Activated CD4-positive, alpha-beta T cell treated with anti-CD3 and anti-CD28 coated beads, Interleukin-2, amount 50 U/mL, for 16 hours (primary cell): ENCODE results near the gene KRT8.
"Not testable (repeated sequence)": the region's sequence is repeated elsewhere in the genome, so short reads cannot be mapped to it uniquely, and the experiment has no call there.

Experiments used
- DNase-seq: peaks from one replicate; pipeline ENCODE4 v3.0.0-alpha.2; 2020

KRT8 gene

GRCh38 chr12:52901715-52902541, 2.9 kb downstream of the KRT8 start:
- DNase-seq: no peak

- no peak for DNase-seq
Observed at GRCh38 chr12:52900896-52901714, 3.8 kb downstream of the KRT8 start.

DNA sequence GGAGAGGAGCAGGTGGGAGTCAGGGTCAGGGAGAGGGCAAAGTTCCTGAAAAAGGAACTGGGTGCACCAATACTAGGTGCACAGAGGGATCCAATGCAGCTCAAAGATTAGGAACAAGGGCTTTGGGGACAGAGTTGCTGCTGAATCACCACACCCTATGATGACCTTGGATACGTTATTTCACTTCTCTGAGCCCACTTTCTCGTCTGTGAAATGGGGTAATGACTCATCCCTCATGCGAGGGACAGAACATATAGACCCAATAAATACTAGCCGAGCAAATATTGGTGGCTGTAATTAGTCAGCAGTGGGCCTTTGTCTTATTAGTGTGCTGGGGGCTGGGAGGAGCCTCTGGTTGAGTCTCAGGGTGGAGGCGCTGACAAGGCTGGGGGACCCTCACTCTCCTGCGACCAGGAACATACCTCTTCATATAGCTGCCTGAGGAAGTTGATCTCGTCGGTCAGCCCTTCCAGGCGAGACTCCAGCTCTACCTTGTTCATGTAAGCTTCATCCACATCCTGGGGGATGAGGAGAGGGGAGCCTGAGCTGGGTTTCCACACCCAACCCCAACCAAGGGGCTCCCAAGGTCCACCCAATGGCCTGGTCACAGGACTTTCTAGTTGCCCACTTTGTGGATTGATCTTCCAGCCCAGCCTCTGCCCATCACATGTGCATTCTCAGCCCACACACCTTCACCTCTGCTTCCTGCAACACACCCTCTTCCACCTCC, 4.5 kb downstream of the KRT8 start:
- no peak for DNase-seq

- DNase-seq: no peak
Observed at GRCh38 chr12:52899338-52900035, 5.4 kb downstream of the KRT8 start.

GRCh38 chr12:52896190-52897100, 8.4 kb downstream of the KRT8 start:
- DNase-seq: no peak

DNA sequence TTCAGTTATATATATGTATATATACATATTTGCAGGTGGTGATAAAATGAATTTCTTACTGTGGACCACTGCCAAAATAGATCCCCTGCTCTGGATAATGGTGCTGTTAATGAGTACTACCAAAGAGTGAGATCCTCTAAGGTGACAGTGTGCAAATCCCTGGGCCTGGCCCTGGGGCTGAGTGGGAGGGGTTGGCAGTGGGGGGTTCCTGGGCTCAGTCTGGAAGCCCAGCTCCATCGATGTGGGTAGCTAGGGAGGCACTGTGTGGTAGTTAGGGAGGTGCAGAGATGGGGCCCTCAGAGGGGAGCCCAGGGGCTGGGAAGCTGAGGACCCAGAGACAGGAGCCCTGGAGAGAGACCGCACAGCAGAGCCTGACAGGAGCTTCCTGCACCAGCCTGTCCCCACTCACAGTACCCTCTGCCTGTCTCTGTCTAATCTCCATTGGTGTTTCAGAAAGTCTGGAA, 9.1 kb downstream of the KRT8 start:
- no peak for DNase-seq

- DNase-seq: no peak
Observed at GRCh38 chr12:52892974-52893373, 11.9 kb downstream of the KRT8 start.

DNA sequence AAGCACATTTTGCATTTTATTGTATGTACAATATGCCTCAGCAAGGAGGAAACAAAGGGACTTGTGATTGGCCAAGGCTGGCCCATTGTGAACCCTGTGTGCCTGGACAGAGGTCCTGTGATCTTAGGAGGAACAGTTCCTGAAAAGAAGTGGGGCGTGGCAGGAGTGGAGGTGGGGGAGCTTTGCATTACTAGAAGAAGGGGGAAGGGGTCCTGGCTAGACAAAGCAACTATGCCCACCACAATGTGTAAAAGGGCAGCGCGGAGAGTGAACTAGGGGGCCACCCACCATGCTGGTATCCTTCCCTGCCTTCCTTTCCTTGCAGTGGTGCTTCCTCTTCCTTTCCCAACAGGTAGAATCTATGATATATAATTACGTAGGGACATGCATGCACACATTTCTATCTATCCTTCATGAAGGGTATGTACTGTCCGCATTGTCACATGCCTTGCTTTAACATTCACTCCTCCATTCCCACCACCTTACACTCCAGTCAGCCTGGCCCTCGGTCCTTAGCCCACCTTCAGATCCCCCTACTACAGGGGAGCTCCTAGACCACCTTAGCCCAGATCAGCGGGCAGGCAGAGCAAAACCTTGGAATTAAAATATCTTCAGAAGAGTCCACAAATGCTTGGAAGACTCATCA, 12.5 kb downstream of the KRT8 start:
- DNase-seq: no peak

DNA sequence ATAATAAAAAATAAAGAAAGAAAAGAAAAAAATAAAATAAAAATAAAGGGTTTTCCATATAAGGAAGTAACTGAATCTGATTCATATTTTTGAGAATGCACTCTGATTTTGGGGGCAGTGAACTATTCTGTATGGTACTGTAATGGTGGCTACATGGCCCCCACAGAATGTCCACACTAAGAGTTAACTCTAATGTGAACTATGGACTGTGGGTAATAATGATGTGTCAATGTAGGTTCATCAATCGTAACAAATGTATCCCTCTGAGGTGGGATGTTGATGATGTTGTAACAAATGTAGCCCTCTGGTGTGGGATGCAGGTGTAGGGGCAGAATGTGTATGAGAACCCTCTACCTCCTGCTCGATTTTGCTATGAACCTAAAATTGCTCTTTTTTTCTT, 13.8 kb downstream of the KRT8 start:
- no peak for DNase-seq

- no peak for DNase-seq
Observed at GRCh38 chr12:52890417-52890816, 14.5 kb downstream of the KRT8 start.

GRCh38 chr12:52884526-52885293, 20.2 kb downstream of the KRT8 start:
- DNase-seq: peak; percentile 75

- DNase-seq: not testable (repeated sequence)
Observed at GRCh38 chr12:52880499-52880898, 24.4 kb downstream of the KRT8 start.

DNA sequence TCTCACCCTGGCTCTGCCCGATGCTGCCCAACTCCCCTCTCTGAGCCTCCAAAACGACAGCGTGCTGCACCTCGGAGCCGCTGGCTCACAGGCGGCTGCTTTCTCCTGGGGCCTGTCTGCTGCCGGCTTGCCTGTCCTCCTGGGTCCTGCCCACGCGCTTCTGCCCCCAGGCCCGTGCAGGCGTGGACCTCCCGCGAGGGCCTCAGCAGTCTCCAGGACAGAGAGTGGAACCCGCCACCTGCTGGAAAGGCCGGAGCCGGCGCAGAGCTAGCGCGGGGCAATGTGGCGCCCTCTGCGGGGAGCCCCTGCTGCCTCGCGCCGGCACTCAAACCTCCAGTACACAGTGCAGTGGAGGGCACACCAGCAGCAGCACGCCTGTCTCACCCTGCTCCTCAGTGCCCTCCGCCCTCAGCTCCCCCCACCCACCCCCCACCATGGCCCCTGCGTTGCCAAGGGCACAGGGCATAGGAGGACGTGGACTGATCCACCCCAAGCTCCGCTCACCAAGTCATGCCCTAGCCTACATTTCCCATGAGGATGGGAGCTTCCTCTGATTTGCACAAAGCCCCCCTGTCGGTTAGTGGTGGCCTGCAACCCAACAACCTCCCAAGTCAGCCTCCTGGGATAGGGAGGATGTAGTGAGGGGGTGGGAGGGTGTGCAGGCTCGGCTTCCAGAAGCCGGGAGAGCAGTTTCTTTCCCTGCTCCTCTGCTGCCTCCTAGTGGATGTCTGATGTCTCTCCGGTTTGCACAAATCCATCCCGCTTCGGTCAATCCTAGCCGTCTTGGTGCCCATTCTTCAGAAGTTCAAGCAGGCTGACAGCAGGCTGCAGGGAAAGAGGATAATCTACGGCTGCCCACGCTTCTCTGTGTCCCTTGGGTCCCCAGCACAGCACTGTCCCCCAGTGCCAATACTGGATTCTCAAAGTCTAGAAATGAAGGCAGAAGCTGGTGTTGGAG, 25.2 kb downstream of the KRT8 start:
- DNase-seq: peak; percentile 70

GRCh38 chr12:52878507-52879393, 26.1 kb downstream of the KRT8 start:
- DNase-seq: no peak

DNA sequence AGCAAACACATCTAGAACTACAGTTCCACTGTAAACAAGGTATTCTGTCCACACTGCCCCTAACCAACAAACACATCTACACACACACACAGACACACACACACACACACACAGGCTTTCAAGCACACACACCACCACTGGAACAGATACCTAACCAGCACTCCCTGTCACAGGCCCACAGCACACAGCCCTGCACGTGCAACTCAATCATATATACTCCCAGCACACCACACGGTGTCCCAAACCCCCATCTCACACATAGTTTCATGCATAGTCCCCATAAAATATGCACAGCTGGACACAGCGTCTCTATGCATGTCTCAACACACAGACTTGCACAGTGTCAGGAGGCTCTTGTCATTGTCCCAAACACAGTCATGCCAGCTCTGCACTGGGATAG, 27.6 kb downstream of the KRT8 start:
- DNase-seq: no peak

DNA sequence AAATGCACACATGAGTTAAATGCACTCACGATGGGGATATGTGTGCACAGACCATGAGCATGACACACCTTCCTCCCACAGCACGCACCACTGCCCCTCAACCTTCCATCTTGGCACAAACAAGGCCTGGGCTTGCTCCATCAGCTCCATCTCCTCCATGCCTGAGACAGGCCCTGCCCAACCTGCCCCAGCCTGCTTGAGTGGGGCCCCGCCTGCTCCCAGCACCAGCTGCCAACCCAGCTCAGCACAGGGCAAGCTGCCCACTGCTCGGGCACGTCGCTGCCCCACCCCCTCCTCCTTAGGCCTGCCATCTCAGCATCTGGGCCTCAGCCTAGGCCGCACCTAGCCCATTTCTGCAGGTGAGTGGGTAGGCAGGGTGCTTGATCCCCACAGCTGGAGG, 28.5 kb downstream of the KRT8 start:
- DNase-seq: no peak

DNA sequence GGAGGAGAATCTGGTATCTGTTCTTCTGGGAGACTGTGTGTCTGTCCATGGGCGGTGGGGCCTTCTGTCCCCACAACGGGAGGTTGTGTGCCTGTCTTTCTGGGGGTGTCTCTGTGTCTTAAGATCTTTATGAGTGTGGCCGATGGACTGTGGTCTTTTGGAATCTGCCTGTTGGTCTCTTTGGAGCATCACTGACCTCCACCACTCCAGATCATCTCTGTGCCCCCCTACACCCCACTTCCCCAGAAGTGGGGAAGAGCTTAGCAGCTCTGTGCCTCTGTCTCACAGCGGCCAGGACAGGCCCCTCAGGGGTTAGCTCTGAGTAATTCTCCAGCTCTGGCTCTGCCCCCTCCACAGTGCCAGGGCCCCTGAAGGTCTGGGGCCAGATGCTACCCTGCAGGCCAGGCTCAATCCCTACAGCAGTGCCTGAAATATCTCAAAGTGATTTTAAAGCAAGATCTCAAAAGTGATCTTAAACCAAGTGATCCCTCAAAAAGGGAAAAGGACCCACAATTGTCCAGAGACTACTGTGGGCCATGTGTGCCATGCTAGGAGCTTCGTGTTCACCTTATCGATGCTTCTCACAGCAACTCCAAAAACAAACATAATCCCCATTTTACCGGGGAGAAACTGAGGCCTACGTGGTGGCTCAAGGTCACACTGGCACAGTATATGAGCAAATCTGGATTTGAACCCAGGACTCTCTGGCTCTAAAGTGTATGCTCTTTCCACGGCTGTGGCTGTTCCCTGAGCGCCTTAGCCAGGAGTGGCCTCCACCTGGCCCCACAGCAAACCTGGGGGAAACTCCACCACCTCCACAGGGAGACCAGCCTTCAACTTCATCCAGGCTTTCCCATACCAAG, 30.1 kb downstream of the KRT8 start:
- no peak for DNase-seq
